ENCODE results near the gene PLPPR3.
"Not testable (repeated sequence)": the region's sequence is repeated elsewhere in the genome, so short reads cannot be mapped to it uniquely, and the experiment has no call there.

PLPPR3 gene

GRCh38 chr19:827710-828321 is 6.1 kb upstream of the PLPPR3 start, which contains the start of gene AZU1:
Gene AZU1, plus strand, starts transcription at chr19:827837. Its CDS starts 10 bp downstream, at chr19:827847.
- FAIRE-seq: no peak

- FAIRE-seq: no peak
Measured at GRCh38 chr19:827314-827709, 5.6 kb upstream of the PLPPR3 start.

DNA sequence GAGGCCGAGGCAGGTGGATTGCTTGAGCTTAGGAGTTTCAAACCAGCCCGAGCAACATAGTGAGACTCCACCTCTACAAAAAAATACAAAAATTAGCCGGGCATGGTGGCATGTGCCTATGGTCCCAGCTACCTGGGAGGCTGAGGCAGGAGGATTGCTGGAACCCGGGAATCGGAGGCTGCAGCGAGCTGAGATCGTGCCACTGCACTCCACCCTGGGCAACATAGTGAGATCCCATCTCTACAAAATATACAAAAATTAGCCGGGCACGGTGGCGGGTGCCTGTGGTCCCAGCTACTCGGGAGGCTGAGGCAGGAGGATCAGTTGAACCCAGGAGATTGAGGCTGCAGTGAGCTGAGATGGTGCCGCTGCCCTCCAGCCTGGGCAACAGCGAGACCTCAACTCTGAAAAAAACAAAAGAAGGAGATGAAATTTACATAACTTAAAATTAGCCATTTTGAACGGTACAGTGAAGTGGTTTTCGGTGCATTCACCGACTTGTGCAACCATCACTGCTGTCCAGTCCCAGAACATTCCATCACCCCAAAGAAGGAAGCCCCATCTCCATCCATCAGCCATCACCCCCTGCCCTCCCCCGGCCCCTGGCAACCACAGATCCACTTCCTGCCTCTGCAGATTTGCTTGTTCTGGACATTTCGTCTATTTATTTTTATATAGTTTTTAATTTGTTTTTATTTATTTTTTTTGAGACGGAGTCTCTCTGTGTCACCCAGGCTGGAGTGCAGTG is 4.3 kb upstream of the PLPPR3 start:
- no peak for FAIRE-seq

- FAIRE-seq: no peak
Measured at GRCh38 chr19:824885-825284, 3.1 kb upstream of the PLPPR3 start.

DNA sequence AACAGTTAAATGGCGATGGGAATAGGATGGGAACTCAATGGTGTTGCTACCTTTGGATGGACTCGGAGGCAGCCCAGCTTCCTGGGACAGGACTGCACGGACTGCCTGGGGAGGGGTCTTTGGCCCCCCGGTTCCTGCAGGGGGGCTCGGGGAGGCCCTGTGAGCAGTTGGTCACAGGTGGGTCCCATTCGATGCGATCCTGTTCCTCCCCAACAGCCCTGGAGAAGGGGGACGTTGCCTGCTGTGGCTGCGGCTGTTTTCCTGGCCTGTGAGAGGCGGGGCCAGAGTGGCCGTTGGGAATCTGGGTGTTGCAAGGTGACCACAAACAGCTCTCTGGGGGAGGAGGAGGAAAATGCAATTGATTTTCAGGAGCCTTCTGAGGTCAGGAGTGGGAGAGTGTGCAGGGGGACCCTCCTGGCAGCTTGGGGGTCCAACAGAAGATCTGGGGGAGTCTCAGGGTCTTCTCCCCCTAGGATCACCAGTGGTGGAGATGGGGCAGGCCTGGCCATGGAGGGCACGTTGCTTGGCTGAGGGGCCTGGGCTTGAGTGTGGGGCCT is 1.9 kb upstream of the PLPPR3 start:
- no peak for FAIRE-seq

DNA sequence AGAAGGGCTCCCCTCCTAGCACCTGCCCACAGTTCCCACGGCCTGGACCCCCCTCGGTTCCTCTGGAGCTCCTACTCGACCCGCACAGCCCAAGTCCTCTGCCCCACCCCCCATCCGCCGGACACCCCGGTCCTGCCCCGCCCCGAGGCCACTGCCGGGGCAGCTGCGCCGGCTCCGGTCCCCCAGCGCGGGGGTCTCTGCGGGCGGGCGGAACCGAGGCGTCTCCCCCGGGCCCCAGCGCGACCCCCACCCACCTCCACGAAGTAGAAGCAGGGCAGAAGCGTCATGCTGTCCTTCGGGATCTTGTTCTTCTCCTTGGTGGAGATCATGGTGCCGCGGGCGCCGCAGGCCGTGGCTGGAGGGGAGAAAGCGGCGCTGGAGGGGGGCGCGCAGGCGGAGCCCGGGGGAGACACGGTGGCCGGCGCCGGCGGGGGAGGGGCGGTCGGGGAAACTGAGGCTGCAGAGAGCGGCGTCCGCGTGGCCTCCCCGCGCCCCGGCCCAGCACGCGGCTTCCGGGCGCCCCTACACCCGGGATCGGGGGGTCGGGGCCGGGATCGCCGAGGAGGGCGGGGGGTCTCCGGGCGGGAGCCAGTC is 427 bp downstream of the PLPPR3 start:
- FAIRE-seq: no peak

DNA sequence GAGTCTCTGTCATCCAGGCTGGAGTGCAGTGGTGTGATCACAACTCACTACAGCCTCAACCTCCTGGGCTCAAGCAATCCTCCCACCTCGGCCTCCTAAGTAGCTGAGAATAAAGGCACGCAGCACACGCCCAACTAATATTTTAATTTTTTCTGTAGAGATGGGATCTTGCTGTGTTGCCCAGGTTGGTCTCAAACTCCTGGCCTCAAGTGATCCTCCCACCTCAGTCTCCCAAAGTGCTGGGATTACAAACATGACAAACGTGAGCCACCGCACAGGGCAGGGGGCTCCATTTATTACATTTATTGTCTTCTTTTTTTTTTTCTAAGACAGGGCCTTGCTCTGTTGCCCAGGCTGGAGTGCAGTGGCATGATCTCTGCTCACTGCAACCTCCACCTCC is 1.5 kb downstream of the PLPPR3 start:
- not testable (repeated sequence) for FAIRE-seq

DNA sequence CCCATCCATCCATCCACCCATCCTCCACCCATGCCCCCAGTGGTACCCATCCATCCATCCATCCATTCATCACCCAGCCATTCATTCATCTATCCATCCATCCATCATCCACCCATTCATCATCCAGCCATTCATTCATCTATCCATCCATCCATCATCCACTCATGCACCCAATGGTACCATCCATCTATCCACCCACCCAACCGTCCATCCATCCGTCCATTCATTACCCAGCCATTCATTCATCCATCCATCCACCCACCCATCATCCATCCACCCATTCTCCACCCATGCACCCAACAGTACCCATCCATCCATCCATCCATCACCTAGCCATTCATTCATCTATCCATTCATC is 5.3 kb downstream of the PLPPR3 start:
- FAIRE-seq: no peak

DNA sequence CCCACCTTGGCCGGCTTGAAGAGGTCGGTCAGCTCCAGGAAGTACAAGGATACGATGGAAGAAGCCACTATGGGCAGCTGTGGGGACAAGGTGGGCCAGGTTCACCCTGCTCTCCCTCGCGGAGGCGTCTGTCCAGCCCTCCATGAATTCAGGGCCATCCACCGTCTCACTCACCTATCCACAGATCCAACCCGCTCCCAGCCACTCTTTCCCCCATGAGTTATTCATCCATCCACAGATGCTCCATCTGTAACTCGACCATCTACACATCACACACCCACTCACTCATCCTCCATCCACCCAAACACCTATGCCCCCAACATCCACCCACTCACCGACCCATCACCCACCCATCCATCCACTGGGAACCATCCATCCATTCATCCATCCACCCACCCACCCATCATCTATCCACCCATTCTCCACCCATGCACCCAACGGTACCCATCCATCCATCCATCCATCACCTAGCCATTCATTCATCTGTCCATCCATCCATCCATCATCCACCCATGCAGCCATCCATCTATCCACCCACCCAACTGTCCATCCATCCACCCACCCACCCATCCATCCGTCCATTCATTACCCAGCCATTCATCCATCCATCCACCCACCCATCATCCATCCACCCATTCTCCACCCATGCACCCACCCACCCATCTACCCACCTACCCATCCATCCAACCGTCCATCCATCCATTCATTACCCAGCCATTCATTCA is 5.8 kb downstream of the PLPPR3 start:
- FAIRE-seq: no peak

- FAIRE-seq: no peak
Measured at GRCh38 chr19:815079-815774, 6.5 kb downstream of the PLPPR3 start.

- no peak for FAIRE-seq
Measured at GRCh38 chr19:814152-815078, 7.3 kb downstream of the PLPPR3 start.

DNA sequence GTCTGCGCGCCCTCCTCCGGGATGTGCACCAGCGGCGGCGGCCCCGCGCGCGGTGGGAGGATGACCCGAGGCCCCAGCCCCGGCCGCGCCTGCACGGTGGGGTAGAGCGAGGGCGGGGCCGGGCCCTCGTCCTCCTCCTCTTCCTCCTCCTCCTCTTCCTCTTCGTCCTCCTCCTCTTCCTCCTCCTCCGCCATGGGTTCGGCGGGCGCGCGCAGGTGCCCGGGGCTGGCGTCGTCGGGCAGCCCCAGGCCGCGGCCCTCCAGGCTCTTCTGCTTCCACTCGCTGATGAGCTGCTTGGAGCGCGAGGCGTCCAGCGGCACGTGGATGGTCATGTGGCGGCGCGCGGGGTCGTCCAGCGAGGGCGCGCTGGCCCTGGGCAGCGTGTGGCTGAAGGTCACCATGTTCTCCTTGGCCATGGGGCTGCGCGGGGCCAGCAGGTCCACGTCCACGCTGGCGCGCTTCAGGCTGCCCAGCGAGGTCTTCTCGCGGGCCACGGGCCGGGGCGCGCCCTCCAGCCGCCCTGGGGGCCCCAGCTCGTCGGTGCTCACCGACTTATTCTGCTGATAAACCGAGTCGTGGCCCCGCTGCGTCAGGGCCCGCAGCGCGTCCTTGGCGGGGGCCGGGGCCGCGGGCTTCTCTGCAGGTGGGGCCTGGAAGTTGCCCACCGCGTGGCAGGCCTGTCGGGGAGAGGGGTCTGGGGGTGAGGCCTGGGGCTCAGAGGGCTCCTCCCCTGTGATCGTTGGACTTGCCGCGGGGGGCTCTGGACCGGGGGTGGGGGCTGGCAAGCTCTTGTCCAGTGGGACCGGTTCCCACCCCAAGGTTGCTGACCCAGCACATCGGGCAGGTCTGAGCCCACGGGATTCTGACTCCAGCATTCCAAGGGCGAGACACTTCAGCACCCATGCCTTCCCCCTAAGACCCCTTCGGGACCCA is 8.3 kb downstream of the PLPPR3 start:
- FAIRE-seq: no peak

GRCh38 chr19:812747-813218 is 9.0 kb downstream of the PLPPR3 start:
- no peak for FAIRE-seq

DNA sequence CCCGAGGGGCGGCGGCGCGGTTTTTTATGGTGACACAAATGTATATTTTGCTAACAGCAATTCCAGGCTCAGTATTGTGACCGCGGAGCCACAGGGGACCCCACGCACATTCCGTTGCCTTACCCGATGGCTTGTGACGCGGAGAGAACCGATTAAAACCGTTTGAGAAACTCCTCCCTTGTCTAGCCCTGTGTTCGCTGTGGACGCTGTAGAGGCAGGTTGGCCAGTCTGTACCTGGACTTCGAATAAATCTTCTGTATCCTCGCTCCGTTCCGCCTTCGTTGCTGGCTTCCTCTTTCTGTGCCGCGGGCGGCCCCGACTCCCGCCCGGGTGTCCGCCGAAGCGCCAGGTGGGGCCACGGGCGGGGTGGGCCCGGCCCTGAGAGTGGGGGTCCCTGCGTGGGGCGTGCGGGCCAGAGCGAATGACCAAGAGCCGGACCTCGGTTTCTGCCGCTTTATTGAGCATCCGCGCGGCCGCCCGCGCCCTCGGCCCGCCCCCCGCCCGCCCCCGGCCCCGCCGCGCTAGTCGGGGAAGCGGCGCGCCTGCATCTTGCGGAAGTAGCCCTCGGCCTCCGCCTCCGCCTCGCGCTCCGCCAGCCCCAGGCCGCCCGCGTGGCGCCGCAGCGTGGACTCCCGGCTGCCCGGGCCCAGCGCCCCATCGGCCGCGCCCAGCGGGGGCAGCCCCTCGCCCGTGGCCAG is 9.6 kb downstream of the PLPPR3 start:
- FAIRE-seq: no peak

GRCh38 chr19:811506-812048 is 10.2 kb downstream of the PLPPR3 start:
- FAIRE-seq: no peak

- FAIRE-seq: no peak
Measured at GRCh38 chr19:810883-811489, 10.8 kb downstream of the PLPPR3 start.

GRCh38 chr19:810077-810855 is 11.5 kb downstream of the PLPPR3 start:
- FAIRE-seq: no peak

GRCh38 chr19:808423-808775 is 13.4 kb downstream of the PLPPR3 start:
- FAIRE-seq: no peak
